Osteocyte (in vitro differentiated cells): ENCODE measurements around the gene PAPLN. TPM values are rescaled to one million over a fixed set of nuclear protein-coding genes. Genes with fewer than 3 reads are reported as not detected.

Experiments
- DNase-seq: peaks from one replicate; pipeline ENCODE4 v3.0.0; 2021; ENCODE audit warnings: mixed read lengths; ENCODE audit not compliant: unreplicated experiment; ENCODE audit errors: extremely low spot score
- H3K27ac Mint-ChIP-seq: one replicate; pipeline ENCODE4 v1.8.0; 2021; ENCODE audit warnings: mild to moderate bottlenecking, mixed read lengths; ENCODE audit not compliant: unreplicated experiment
- H3K27me3 Mint-ChIP-seq: one replicate; pipeline ENCODE4 v1.8.0; 2021; ENCODE audit warnings: mixed read lengths; ENCODE audit not compliant: unreplicated experiment
- H3K36me3 Mint-ChIP-seq: one replicate; pipeline ENCODE4 v1.8.0; 2021; ENCODE audit warnings: mixed read lengths; ENCODE audit not compliant: unreplicated experiment
- H3K4me1 Mint-ChIP-seq: one replicate; pipeline ENCODE4 v1.8.0; 2021; ENCODE audit warnings: mixed read lengths; ENCODE audit not compliant: unreplicated experiment
- H3K4me3 Mint-ChIP-seq: one replicate; pipeline ENCODE4 v1.8.0; 2021; ENCODE audit warnings: mild to moderate bottlenecking, moderate library complexity, mixed read lengths; ENCODE audit not compliant: unreplicated experiment
- H3K9me3 Mint-ChIP-seq: one replicate; pipeline ENCODE4 v1.8.0; 2021; ENCODE audit warnings: mixed read lengths; ENCODE audit not compliant: unreplicated experiment
- CTCF ChIP-seq: fragments of 200-600 bp; sonication (generic); IDR thresholded peaks from 2 replicates; pipeline ENCODE4 v1.5.0; 2021; ENCODE audit warnings: antibody characterized with exemption, mild to moderate bottlenecking, moderate library complexity
- total RNA-seq: library from RNA; stranded (reverse); gene quantifications from 2 replicates; pipeline ENCODE4 v1.2.1, GENCODE V29; 2021

Gene PAPLN
- total RNA-seq, 1 donor from 2014 or later, result 44.3 TPM

DNA sequence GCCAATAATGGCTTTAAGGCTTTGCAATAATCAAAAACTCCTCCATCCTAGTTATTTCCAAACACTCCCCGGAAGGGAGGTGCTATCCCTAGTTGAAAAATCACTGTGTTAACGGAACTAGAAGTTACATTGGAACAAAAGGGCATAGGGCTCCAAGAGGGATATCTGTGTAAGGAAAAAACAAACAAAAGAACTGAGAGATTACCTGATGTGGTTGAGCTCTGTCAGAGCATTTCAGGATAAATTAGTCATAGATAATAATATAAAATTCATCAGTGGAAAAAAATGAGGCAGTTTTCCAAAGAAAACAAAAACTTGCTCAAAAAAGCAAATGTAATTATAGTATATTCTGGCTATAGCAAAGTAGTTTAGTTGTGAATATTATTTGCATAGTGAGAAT lies 27.4 kb upstream of the PAPLN start:
- Mint-ChIP-seq H3K4me3 (no peak overlapping the region), H3K27ac (peak overlapping the region; percentile 68), H3K9me3 (no peaks in the 10 kb centered on the region), H3K36me3 (peaks cover 37% of the 10 kb centered on the region), H3K27me3 (no peaks in the 10 kb centered on the region), H3K4me1 (peaks cover 23% of the 10 kb centered on the region)
- no peak for DNase-seq
- no peak for TF ChIP-seq CTCF

DNA sequence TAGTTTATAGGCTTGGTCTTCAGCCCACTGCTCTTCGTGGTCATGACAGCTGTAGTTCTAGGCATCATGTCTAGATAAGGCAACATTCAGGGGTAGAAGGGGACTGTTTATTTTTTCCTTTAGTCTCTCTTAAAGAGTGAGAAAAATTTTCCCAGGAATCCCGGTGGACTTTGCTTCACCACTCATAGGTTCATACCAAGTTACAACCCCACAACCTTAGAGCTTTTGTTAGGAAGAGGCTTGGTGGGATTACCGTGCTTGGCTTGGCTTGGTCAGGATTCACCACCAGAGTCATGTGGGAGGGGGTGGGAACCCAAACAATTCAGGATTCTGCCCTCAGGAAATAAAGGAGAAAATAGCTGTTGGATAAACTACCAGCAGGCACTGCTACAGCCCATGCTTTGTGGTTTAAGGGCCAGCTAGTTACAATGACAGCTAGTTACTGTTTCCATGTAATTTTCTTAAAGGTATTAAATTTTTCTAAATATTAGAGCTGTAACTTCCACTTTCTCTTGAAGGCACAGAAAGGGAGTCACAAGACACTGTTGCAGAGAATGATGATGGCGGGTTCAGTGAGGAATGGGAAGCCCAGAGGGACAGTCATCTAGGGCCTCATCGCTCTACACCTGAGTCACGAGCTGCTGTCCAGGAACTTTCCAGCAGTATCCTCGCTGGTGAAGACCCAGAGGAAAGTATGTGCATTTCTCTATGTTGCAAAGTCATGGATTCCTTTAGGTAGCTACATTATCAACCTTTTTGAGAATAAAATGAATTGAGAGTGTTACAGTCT lies 25.9 kb upstream of the PAPLN start:
- DNase-seq, result no peak
- no peak for TF ChIP-seq CTCF
- peaks cover 27% of the 10 kb centered on the region for H3K36me3 Mint-ChIP-seq
- H3K9me3 Mint-ChIP-seq, result no peaks in the 10 kb centered on the region
- H3K4me3 Mint-ChIP-seq, result no peak overlapping the region
- H3K4me1 Mint-ChIP-seq, result peaks cover 26% of the 10 kb centered on the region
- peak overlapping the region; percentile 52 for H3K27ac Mint-ChIP-seq
- H3K27me3 Mint-ChIP-seq, result no peaks in the 10 kb centered on the region

- DNase-seq, result no peak
- Mint-ChIP-seq H3K4me1 (peaks cover 8% of the 10 kb centered on the region), H3K27me3 (no peaks in the 10 kb centered on the region), H3K27ac (no peak overlapping the region), H3K9me3 (no peaks in the 10 kb centered on the region), H3K4me3 (no peak overlapping the region), H3K36me3 (peaks cover 49% of the 10 kb centered on the region)
- no peak for TF ChIP-seq CTCF
These were observed 21.3 kb upstream of the PAPLN start for GRCh38 chr14:73216030-73216429.

GRCh38 chr14:73217411-73217810 lies 19.9 kb upstream of the PAPLN start:
- Mint-ChIP-seq H3K36me3 (peaks cover 58% of the 10 kb centered on the region), H3K27me3 (no peaks in the 10 kb centered on the region), H3K4me1 (peaks cover 13% of the 10 kb centered on the region), H3K9me3 (no peaks in the 10 kb centered on the region), H3K4me3 (no peak overlapping the region), H3K27ac (no peak overlapping the region)
- TF ChIP-seq CTCF, result no peak
- DNase-seq, result no peak

GRCh38 chr14:73220061-73220460 lies 17.2 kb upstream of the PAPLN start:
- no peak for TF ChIP-seq CTCF
- H3K4me3 Mint-ChIP-seq, result no peak overlapping the region
- no peaks in the 10 kb centered on the region for H3K9me3 Mint-ChIP-seq
- peaks cover 54% of the 10 kb centered on the region for H3K36me3 Mint-ChIP-seq
- DNase-seq, result no peak
- no peak overlapping the region for H3K27ac Mint-ChIP-seq
- H3K27me3 Mint-ChIP-seq, result no peaks in the 10 kb centered on the region
- peaks cover 24% of the 10 kb centered on the region for H3K4me1 Mint-ChIP-seq
